Glutamatergic neuron (in vitro differentiated cells): ENCODE results near the gene DISC1. TPM values are rescaled to one million over a fixed set of nuclear protein-coding genes. Genes with fewer than 3 reads are reported as not detected.

Experiments used
- DNase-seq: peaks from one replicate; pipeline ENCODE4 v3.0.0; 2022
- H3K27ac Mint-ChIP-seq: one replicate; pipeline ENCODE4 v1.8.0; 2020; ENCODE audit warnings: mild to moderate bottlenecking, mixed read lengths, inconsistent platforms; ENCODE audit not compliant: unreplicated experiment
- H3K27me3 Mint-ChIP-seq: one replicate; pipeline ENCODE4 v1.8.0; 2020; ENCODE audit warnings: mild to moderate bottlenecking, moderate library complexity, mixed read lengths, inconsistent platforms; ENCODE audit not compliant: unreplicated experiment
- H3K36me3 Mint-ChIP-seq: one replicate; pipeline ENCODE4 v1.8.0; 2020; ENCODE audit warnings: mild to moderate bottlenecking, mixed read lengths, inconsistent platforms; ENCODE audit not compliant: unreplicated experiment
- H3K4me1 Mint-ChIP-seq: one replicate; pipeline ENCODE4 v1.8.0; 2020; ENCODE audit warnings: mild to moderate bottlenecking, low read depth, mixed read lengths, inconsistent platforms; ENCODE audit not compliant: unreplicated experiment
- H3K4me3 Mint-ChIP-seq: one replicate; pipeline ENCODE4 v1.8.0; 2020; ENCODE audit warnings: mild to moderate bottlenecking, mixed read lengths, inconsistent platforms; ENCODE audit not compliant: unreplicated experiment
- H3K9me3 Mint-ChIP-seq: one replicate; pipeline ENCODE4 v1.8.0; 2020; ENCODE audit warnings: mild to moderate bottlenecking, moderate library complexity, mixed read lengths, inconsistent platforms; ENCODE audit not compliant: unreplicated experiment
- CTCF ChIP-seq: fragments of 200-600 bp; sonication (generic); IDR thresholded peaks from one replicate; pipeline ENCODE4 v1.5.0; 2021; ENCODE audit not compliant: partially characterized antibody, unreplicated experiment
- total RNA-seq: library from RNA; stranded (reverse); fragmentation: NEBNext Ultra II Directional; extraction: Animal tissue kit (Norgen Biotek cat#: 25700); gene quantifications from one replicate; pipeline ENCODE4 v1.2.1, GENCODE V29; 2021; ENCODE audit not compliant: unreplicated experiment

The DISC1 gene
- total RNA-seq, 1 donor from 2014 or later: 9.1 TPM

GRCh38 chr1:231721436-231721835, 94.8 kb downstream of the DISC1 start:
- DNase-seq: no peak
- Mint-ChIP-seq H3K36me3 (no peaks in the 10 kb centered on the region), H3K9me3 (peaks cover 1% of the 10 kb centered on the region), H3K27ac (no peak overlapping the region), H3K27me3 (peaks cover 8% of the 10 kb centered on the region), H3K4me3 (no peak overlapping the region), H3K4me1 (peaks cover 15% of the 10 kb centered on the region)
- TF ChIP-seq CTCF: no peak

- no peak for DNase-seq
- no peak overlapping the region for H3K4me3 Mint-ChIP-seq
- no peak overlapping the region for H3K27ac Mint-ChIP-seq
- H3K27me3 Mint-ChIP-seq: peaks cover 8% of the 10 kb centered on the region
- H3K36me3 Mint-ChIP-seq: no peaks in the 10 kb centered on the region
- peaks cover 1% of the 10 kb centered on the region for H3K9me3 Mint-ChIP-seq
- no peak for TF ChIP-seq CTCF
- H3K4me1 Mint-ChIP-seq: peaks cover 15% of the 10 kb centered on the region
Measured at GRCh38 chr1:231722356-231722755, 95.8 kb downstream of the DISC1 start.

- H3K4me3 Mint-ChIP-seq: no peak overlapping the region
- no peak overlapping the region for H3K27ac Mint-ChIP-seq
Measured at GRCh38 chr1:231723146-231723545, 96.6 kb downstream of the DISC1 start.

GRCh38 chr1:231724041-231724440, 97.5 kb downstream of the DISC1 start:
- peaks cover 15% of the 10 kb centered on the region for H3K4me1 Mint-ChIP-seq
- no peaks in the 10 kb centered on the region for H3K36me3 Mint-ChIP-seq
- peaks cover 1% of the 10 kb centered on the region for H3K9me3 Mint-ChIP-seq
- H3K4me3 Mint-ChIP-seq: no peak overlapping the region
- H3K27ac Mint-ChIP-seq: peak overlapping the region; percentile 55
- no peak for TF ChIP-seq CTCF
- H3K27me3 Mint-ChIP-seq: peaks cover 9% of the 10 kb centered on the region
- DNase-seq: no peak

More at GRCh38 chr1:231723146-231723545, 96.6 kb downstream of the DISC1 start:
- H3K36me3 Mint-ChIP-seq: no peaks in the 10 kb centered on the region
- no peak for TF ChIP-seq CTCF
- peaks cover 9% of the 10 kb centered on the region for H3K27me3 Mint-ChIP-seq
- DNase-seq: no peak
- peaks cover 1% of the 10 kb centered on the region for H3K9me3 Mint-ChIP-seq
- peaks cover 15% of the 10 kb centered on the region for H3K4me1 Mint-ChIP-seq

- DNase-seq: peak; percentile 70
- peaks cover 9% of the 10 kb centered on the region for H3K27me3 Mint-ChIP-seq
- peak; percentile 50 for TF ChIP-seq CTCF
- H3K27ac Mint-ChIP-seq: peak overlapping the region; percentile 15
- H3K4me3 Mint-ChIP-seq: no peak overlapping the region
- no peaks in the 10 kb centered on the region for H3K36me3 Mint-ChIP-seq
- peaks cover 15% of the 10 kb centered on the region for H3K4me1 Mint-ChIP-seq
- H3K9me3 Mint-ChIP-seq: peaks cover 1% of the 10 kb centered on the region
Measured at GRCh38 chr1:231724876-231725647, 98.5 kb downstream of the DISC1 start.
